Choroid plexus epithelial cell (primary cell): ENCODE measurements around the gene GPR180.

Experiments used
- DNase-seq: peaks from one replicate; pipeline ENCODE4 v3.0.0-alpha.2; 2010; ENCODE audit warnings: low read depth
- H3K4me3 ChIP-seq: 2 replicates; pipeline ENCODE4 v1.5.1; 2011; ENCODE audit warnings: low read depth, mild to moderate bottlenecking, control low read depth, low read length, moderate library complexity
- CTCF ChIP-seq: conservative IDR thresholded peaks from 2 replicates; pipeline ENCODE4 v1.5.1; 2011; ENCODE audit warnings: low read depth, mild to moderate bottlenecking, control low read depth, inconsistent platforms, low read length, moderate library complexity

Gene GPR180

GRCh38 chr13:94672400-94672799, 70.7 kb downstream of the GPR180 start:
- no peak for DNase-seq
- H3K4me3 ChIP-seq = no peak overlapping the region
- TF ChIP-seq CTCF = no peak

GRCh38 chr13:94673851-94674250, 72.2 kb downstream of the GPR180 start:
- no peak overlapping the region for H3K4me3 ChIP-seq
- no peak for DNase-seq
- no peak for TF ChIP-seq CTCF

- H3K4me3 ChIP-seq = no peak overlapping the region
- DNase-seq = peak; percentile 60
- peak; percentile 82 for TF ChIP-seq CTCF
These were observed 73.1 kb downstream of the GPR180 start for GRCh38 chr13:94674609-94675348.

GRCh38 chr13:94677799-94678198, 76.1 kb downstream of the GPR180 start:
- no peak for DNase-seq
- TF ChIP-seq CTCF = no peak
- no peak overlapping the region for H3K4me3 ChIP-seq

- no peak for TF ChIP-seq CTCF
- DNase-seq = no peak
- H3K4me3 ChIP-seq = no peak overlapping the region
These were observed 77.2 kb downstream of the GPR180 start for GRCh38 chr13:94678845-94679244.

- no peak for TF ChIP-seq CTCF
- H3K4me3 ChIP-seq = no peak overlapping the region
- DNase-seq = no peak
These were observed 78.0 kb downstream of the GPR180 start for GRCh38 chr13:94679614-94680013.

- no peak overlapping the region for H3K4me3 ChIP-seq
- no peak for DNase-seq
- TF ChIP-seq CTCF = no peak
These were observed 80.6 kb downstream of the GPR180 start for GRCh38 chr13:94682229-94682628.
